H9 (cell line): ENCODE data around the gene MOB3B. TPM values are rescaled to one million over a fixed set of nuclear protein-coding genes. Genes with fewer than 3 reads are reported as not detected.

ENCODE experiments used
- DNase-seq: peaks from one replicate; pipeline ENCODE4 v3.0.0-alpha.2; 2017
- H2AFZ ChIP-seq: one replicate; pipeline ENCODE4 v1.6.1; 2013; ENCODE audit warnings: mild to moderate bottlenecking, low read length, control low read depth, moderate library complexity
- H2AK5ac ChIP-seq: 2 replicates; pipeline ENCODE4 v1.6.1; 2013; ENCODE audit warnings: low read length, control low read depth, mixed read lengths; ENCODE audit not compliant: insufficient read length
- H2BK120ac ChIP-seq: one replicate; pipeline ENCODE4 v1.6.1; 2013; ENCODE audit warnings: low read depth, mild to moderate bottlenecking, low read length, control low read depth, inconsistent platforms; ENCODE audit not compliant: poor library complexity, severe bottlenecking
- H2BK12ac ChIP-seq: 2 replicates; pipeline ENCODE4 v1.6.1; 2013; ENCODE audit warnings: low read length, control low read depth, mixed read lengths, low read depth; ENCODE audit not compliant: insufficient read length
- H2BK15ac ChIP-seq: 2 replicates; pipeline ENCODE4 v1.6.1; 2013; ENCODE audit warnings: low read depth, low read length, control low read depth
- H2BK20ac ChIP-seq: one replicate; pipeline ENCODE4 v1.6.1; 2013; ENCODE audit warnings: low read depth, mild to moderate bottlenecking, low read length, control low read depth, inconsistent platforms; ENCODE audit not compliant: poor library complexity, severe bottlenecking
- H2BK5ac ChIP-seq: 2 replicates; pipeline ENCODE4 v1.6.1; 2013; ENCODE audit warnings: low read length, control low read depth, mixed read lengths; ENCODE audit not compliant: insufficient read length
- H3K14ac ChIP-seq: 2 replicates; pipeline ENCODE4 v1.6.1; 2013; ENCODE audit warnings: low read length, control low read depth; ENCODE audit not compliant: insufficient read depth
- H3K18ac ChIP-seq: 2 replicates; pipeline ENCODE4 v1.6.1; 2013; ENCODE audit warnings: low read depth, mild to moderate bottlenecking, mixed read lengths, low read length, control low read depth; ENCODE audit not compliant: insufficient read length
- H3K23ac ChIP-seq: 2 replicates; pipeline ENCODE4 v1.6.1; 2013; ENCODE audit warnings: low read length, control low read depth, mixed read lengths, low read depth; ENCODE audit not compliant: insufficient read length
- H3K23me2 ChIP-seq: 2 replicates; pipeline ENCODE4 v1.6.1; 2013; ENCODE audit warnings: low read depth, mild to moderate bottlenecking, mixed read lengths, low read length, control low read depth; ENCODE audit not compliant: insufficient read length, poor library complexity, severe bottlenecking
- H3K27ac ChIP-seq: 2 replicates; pipeline ENCODE4 v1.5.1; 2013; ENCODE audit warnings: low read length, control low read depth, mixed read lengths, low read depth; ENCODE audit not compliant: insufficient read length
- H3K27me3 ChIP-seq: 2 replicates; pipeline ENCODE4 v1.6.1; 2013; ENCODE audit warnings: low read length, control low read depth, inconsistent platforms; ENCODE audit not compliant: insufficient read depth
- H3K4ac ChIP-seq: 2 replicates; pipeline ENCODE4 v1.6.1; 2013; ENCODE audit warnings: low read depth, mild to moderate bottlenecking, control low read depth, inconsistent platforms, low read length, moderate library complexity
- H3K4me1 ChIP-seq: 2 replicates; pipeline ENCODE4 v1.6.1; 2013; ENCODE audit warnings: low read length, control low read depth, inconsistent platforms; ENCODE audit not compliant: insufficient read depth
- H3K4me2 ChIP-seq: 2 replicates; pipeline ENCODE4 v1.6.1; 2013; ENCODE audit warnings: low read length, control low read depth, mixed read lengths; ENCODE audit not compliant: insufficient read length, insufficient read depth
- H3K56ac ChIP-seq: 2 replicates; pipeline ENCODE4 v1.6.1; 2013; ENCODE audit warnings: low read depth, mild to moderate bottlenecking, mixed read lengths, low read length, control low read depth; ENCODE audit not compliant: insufficient read length
- H3K79me1 ChIP-seq: 2 replicates; pipeline ENCODE4 v1.6.1; 2013; ENCODE audit warnings: low read depth, mild to moderate bottlenecking, moderate library complexity, low read length, control low read depth, inconsistent platforms; ENCODE audit not compliant: insufficient read depth, poor library complexity, severe bottlenecking
- H3K79me2 ChIP-seq: 2 replicates; pipeline ENCODE4 v1.6.1; 2013; ENCODE audit warnings: low read length, control low read depth, inconsistent platforms; ENCODE audit not compliant: insufficient read depth
- H3K9ac ChIP-seq: 2 replicates; pipeline ENCODE4 v1.6.1; 2013; ENCODE audit warnings: low read length, control low read depth, mixed read lengths; ENCODE audit not compliant: insufficient read length; ENCODE audit errors: extremely low read depth
- H3K9me3 ChIP-seq: one replicate; pipeline ENCODE4 v1.6.1; 2013; ENCODE audit warnings: low read depth, low read length, inconsistent platforms; ENCODE audit not compliant: control insufficient read depth
- H3T11ph ChIP-seq: one replicate; pipeline ENCODE4 v1.6.1; 2013; ENCODE audit warnings: mild to moderate bottlenecking, low read length, control low read depth, inconsistent platforms
- H4K20me1 ChIP-seq: one replicate; pipeline ENCODE4 v1.6.1; 2013; ENCODE audit not compliant: control insufficient read depth, insufficient read length, insufficient read depth
- H4K5ac ChIP-seq: 2 replicates; pipeline ENCODE4 v1.6.1; 2013; ENCODE audit warnings: low read depth, mild to moderate bottlenecking, mixed read lengths, low read length, control low read depth; ENCODE audit not compliant: insufficient read length
- H4K8ac ChIP-seq: replicated peaks from 2 replicates; pipeline ENCODE4 v1.6.1; 2013; ENCODE audit warnings: low read length, control low read depth, mixed read lengths, low read depth; ENCODE audit not compliant: insufficient read length
- H4K91ac ChIP-seq: 2 replicates; pipeline ENCODE4 v1.6.1; 2013; ENCODE audit warnings: low read depth, mild to moderate bottlenecking, moderate library complexity, mixed read lengths, low read length, control low read depth; ENCODE audit not compliant: insufficient read length
- H3K27ac Mint-ChIP-seq, 3 experiments: 2 replicates in 2 of 3; 3 replicates in 1 of 3; pipeline ENCODE4 v1.8.0; 2020 to 2021; ENCODE audit warnings: mixed read lengths in 3 of 3, mild to moderate bottlenecking in 1 of 3, moderate library complexity in 1 of 3
- H3K27me3 Mint-ChIP-seq: 2 replicates; pipeline ENCODE4 v1.8.0; 2021; ENCODE audit warnings: low read depth, mild to moderate bottlenecking, moderate library complexity, mixed read lengths
- H3K36me3 Mint-ChIP-seq, 3 experiments: 2 replicates in 2 of 3; 3 replicates in 1 of 3; pipeline ENCODE4 v1.8.0; 2020 to 2021; ENCODE audit warnings: low read depth in 3 of 3, mixed read lengths in 3 of 3; ENCODE audit not compliant: insufficient read depth in 1 of 3
- H3K4me1 Mint-ChIP-seq, 2 experiments: 2 replicates each; pipeline ENCODE4 v1.8.0; 2020; ENCODE audit warnings: mixed read lengths in 2 of 2
- H3K4me3 Mint-ChIP-seq, 2 experiments: 2 replicates in 1 of 2; 3 replicates in 1 of 2; pipeline ENCODE4 v1.8.0; 2020 to 2021; ENCODE audit warnings: mild to moderate bottlenecking in 2 of 2, mixed read lengths in 2 of 2, moderate library complexity in 1 of 2
- H3K9me3 Mint-ChIP-seq, 2 experiments: 2 replicates in 1 of 2; 3 replicates in 1 of 2; pipeline ENCODE4 v1.8.0; 2020; ENCODE audit warnings: mild to moderate bottlenecking in 2 of 2, mixed read lengths in 2 of 2, moderate library complexity in 1 of 2
- WGBS: extraction: QIAGEN DNeasy Blood & Tissue Kit; methylation state at CpG from one replicate; pipeline ENCODE4 v1.1.7; 2013; ENCODE audit warnings: missing lambda C conversion rate, low lambda C conversion rate, mixed read lengths; ENCODE audit not compliant: insufficient read length; ENCODE audit errors: extremely low coverage; 5-methylcytosine and 5-hydroxymethylcytosine counted together
- total RNA-seq: library from RNA; stranded (reverse); gene quantifications from 2 replicates; pipeline ENCODE4 v1.2.1, GENCODE V29; 2021
- TF ChIP-seq, protein P1 (sequence below): fragments of 200-600 bp; sonication (generic); conservative IDR thresholded peaks from 3 replicates; pipeline ENCODE4 v1.8.0; 2021; ENCODE audit warnings: antibody characterized with exemption, mild to moderate bottlenecking

Gene MOB3B
- total RNA-seq, 1 experiment from 2014 or later = 9.8 TPM

DNA sequence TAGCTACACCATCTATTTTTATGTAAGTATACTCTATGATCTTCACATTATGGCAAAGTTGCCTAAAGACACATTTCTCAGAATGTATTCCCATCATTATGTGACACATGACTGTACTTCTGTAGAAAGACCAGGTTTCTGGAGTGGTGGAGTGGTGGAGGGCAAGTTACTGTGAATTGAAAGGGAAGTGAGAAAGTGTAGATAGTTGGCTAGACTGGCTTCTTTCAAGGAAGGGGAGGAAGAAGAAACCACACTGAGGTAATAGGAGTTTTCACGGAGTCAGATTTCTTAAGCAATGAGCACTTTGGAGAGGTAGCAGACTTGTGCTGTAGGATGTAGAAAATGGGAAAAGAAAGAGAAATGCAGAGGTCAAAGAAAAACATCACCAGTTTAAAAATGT lies 181.7 kb downstream of the MOB3B start:
- TF ChIP-seq, protein P1, sequence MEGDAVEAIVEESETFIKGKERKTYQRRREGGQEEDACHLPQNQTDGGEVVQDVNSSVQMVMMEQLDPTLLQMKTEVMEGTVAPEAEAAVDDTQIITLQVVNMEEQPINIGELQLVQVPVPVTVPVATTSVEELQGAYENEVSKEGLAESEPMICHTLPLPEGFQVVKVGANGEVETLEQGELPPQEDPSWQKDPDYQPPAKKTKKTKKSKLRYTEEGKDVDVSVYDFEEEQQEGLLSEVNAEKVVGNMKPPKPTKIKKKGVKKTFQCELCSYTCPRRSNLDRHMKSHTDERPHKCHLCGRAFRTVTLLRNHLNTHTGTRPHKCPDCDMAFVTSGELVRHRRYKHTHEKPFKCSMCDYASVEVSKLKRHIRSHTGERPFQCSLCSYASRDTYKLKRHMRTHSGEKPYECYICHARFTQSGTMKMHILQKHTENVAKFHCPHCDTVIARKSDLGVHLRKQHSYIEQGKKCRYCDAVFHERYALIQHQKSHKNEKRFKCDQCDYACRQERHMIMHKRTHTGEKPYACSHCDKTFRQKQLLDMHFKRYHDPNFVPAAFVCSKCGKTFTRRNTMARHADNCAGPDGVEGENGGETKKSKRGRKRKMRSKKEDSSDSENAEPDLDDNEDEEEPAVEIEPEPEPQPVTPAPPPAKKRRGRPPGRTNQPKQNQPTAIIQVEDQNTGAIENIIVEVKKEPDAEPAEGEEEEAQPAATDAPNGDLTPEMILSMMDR = no peak
- H3K27ac Mint-ChIP-seq = no peak overlapping the region
- H3K9me3 ChIP-seq = no peaks in the 10 kb centered on the region
- no peak overlapping the region for H3K4me3 Mint-ChIP-seq
- H3K27me3 ChIP-seq = no peaks in the 10 kb centered on the region; the same call in 1 of the 2 replicates
- no peak overlapping the region for H3K23ac ChIP-seq
- H3K9ac ChIP-seq = no peak overlapping the region
- H3K4ac ChIP-seq = no peak overlapping the region
- no peaks in the 10 kb centered on the region for H3K79me2 ChIP-seq
- no peak overlapping the region for H3K14ac ChIP-seq
- H2BK120ac ChIP-seq = no peak overlapping the region
- H3K4me2 ChIP-seq = no peak overlapping the region
- H4K8ac ChIP-seq = no peak overlapping the region
- H3K27me3 Mint-ChIP-seq = no peaks in the 10 kb centered on the region
- no peak overlapping the region for H3K18ac ChIP-seq
- no peak overlapping the region for H3K27ac ChIP-seq
- H2BK12ac ChIP-seq = no peak overlapping the region
- no peaks in the 10 kb centered on the region for H3K23me2 ChIP-seq
- DNase-seq = no peak
- H4K91ac ChIP-seq = no peak overlapping the region
- H2BK5ac ChIP-seq = no peak overlapping the region
- H3K56ac ChIP-seq = no peak overlapping the region
- H4K5ac ChIP-seq = no peak overlapping the region
- no peaks in the 10 kb centered on the region for H3K79me1 ChIP-seq
- H2AFZ ChIP-seq = no peak overlapping the region
- no peak overlapping the region for H2AK5ac ChIP-seq
- peaks cover 7 to 14% (median 10%) of the 10 kb centered on the region in 3 experiments for H3K36me3 Mint-ChIP-seq
- no peak overlapping the region for H2BK20ac ChIP-seq
- no peak overlapping the region for H2BK15ac ChIP-seq
- WGBS = no CpG with 5 or more reads among the region's 1 CpG
- no peak overlapping the region for H3T11ph ChIP-seq
- peaks cover 8% of the 10 kb centered on the region; the same call in 1 of the 2 replicates for H3K4me1 ChIP-seq
- peaks cover 23 to 24% of the 10 kb centered on the region in 2 experiments for H3K4me1 Mint-ChIP-seq
- peaks cover 7% of the 10 kb centered on the region in 2 experiments; a peak in 4 of 5 replicates for H3K9me3 Mint-ChIP-seq
- H4K20me1 ChIP-seq = no peaks in the 10 kb centered on the region
